ENCODE data around the gene RBP5. TPM values are rescaled to one million over a fixed set of nuclear protein-coding genes. Genes with fewer than 3 reads are reported as not detected.
A peak's percentile ranks its signal among the peaks of the same experiment; 100 is the strongest.

RBP5 gene
- total RNA-seq, 1 donor from 2014 or later: not detected

GRCh38 chr12:7146906-7147305, 18.2 kb upstream of the RBP5 start:
- Mint-ChIP-seq H3K9me3 (ENCODE audit: low read depth) (peaks cover under 1% of the 10 kb centered on the region), H3K27me3 (ENCODE audit: low read depth) (no peaks in the 10 kb centered on the region), H3K36me3 (ENCODE audit: low read depth) (peaks cover 33% of the 10 kb centered on the region), H3K4me1 (ENCODE audit: low read depth) (no peaks in the 10 kb centered on the region), H3K27ac (ENCODE audit: unreplicated experiment) (no peak overlapping the region), H3K4me3 (ENCODE audit: unreplicated experiment) (no peak overlapping the region)
- TF ChIP-seq CTCF (IDR thresholded peaks at IDR 0.05): no peak
- no peak for DNase-seq (ENCODE audit: low spot score)

GRCh38 chr12:7146228-7146627, 17.5 kb upstream of the RBP5 start:
- peak; percentile 19 for DNase-seq (ENCODE audit: low spot score)
- peaks cover 5% of the 10 kb centered on the region for H3K9me3 Mint-ChIP-seq (ENCODE audit: low read depth)
- no peaks in the 10 kb centered on the region for H3K27me3 Mint-ChIP-seq (ENCODE audit: low read depth)
- peaks cover 40% of the 10 kb centered on the region for H3K36me3 Mint-ChIP-seq (ENCODE audit: low read depth)
- H3K4me1 Mint-ChIP-seq (ENCODE audit: low read depth): no peaks in the 10 kb centered on the region
- H3K4me3 Mint-ChIP-seq (ENCODE audit: unreplicated experiment): no peak overlapping the region
- no peak for TF ChIP-seq CTCF (IDR thresholded peaks at IDR 0.05)
- H3K27ac Mint-ChIP-seq (ENCODE audit: unreplicated experiment): no peak overlapping the region

GRCh38 chr12:7145671-7146070, 17.0 kb upstream of the RBP5 start:
- H3K9me3 Mint-ChIP-seq (ENCODE audit: low read depth): peaks cover 5% of the 10 kb centered on the region
- TF ChIP-seq CTCF (IDR thresholded peaks at IDR 0.05): no peak
- H3K4me1 Mint-ChIP-seq (ENCODE audit: low read depth): no peaks in the 10 kb centered on the region
- peak; percentile 21 for DNase-seq (ENCODE audit: low spot score)
- no peaks in the 10 kb centered on the region for H3K27me3 Mint-ChIP-seq (ENCODE audit: low read depth)
- H3K36me3 Mint-ChIP-seq (ENCODE audit: low read depth): peaks cover 43% of the 10 kb centered on the region
- H3K4me3 Mint-ChIP-seq (ENCODE audit: unreplicated experiment): no peak overlapping the region
- H3K27ac Mint-ChIP-seq (ENCODE audit: unreplicated experiment): no peak overlapping the region

GRCh38 chr12:7144414-7145120, 15.9 kb upstream of the RBP5 start:
- Mint-ChIP-seq H3K27me3 (ENCODE audit: low read depth) (no peaks in the 10 kb centered on the region), H3K27ac (ENCODE audit: unreplicated experiment) (no peak overlapping the region), H3K4me1 (ENCODE audit: low read depth) (no peaks in the 10 kb centered on the region), H3K4me3 (ENCODE audit: unreplicated experiment) (no peak overlapping the region), H3K36me3 (ENCODE audit: low read depth) (peaks cover 35% of the 10 kb centered on the region), H3K9me3 (ENCODE audit: low read depth) (peaks cover 5% of the 10 kb centered on the region)
- peak; percentile 20 for DNase-seq (ENCODE audit: low spot score)
- peak; percentile 85 for TF ChIP-seq CTCF (IDR thresholded peaks at IDR 0.05)

GRCh38 chr12:7143564-7143963, 14.9 kb upstream of the RBP5 start:
- H3K4me3 Mint-ChIP-seq (ENCODE audit: unreplicated experiment): no peak overlapping the region
- H3K27ac Mint-ChIP-seq (ENCODE audit: unreplicated experiment): no peak overlapping the region
- no peaks in the 10 kb centered on the region for H3K27me3 Mint-ChIP-seq (ENCODE audit: low read depth)
- no peaks in the 10 kb centered on the region for H3K4me1 Mint-ChIP-seq (ENCODE audit: low read depth)
- peaks cover 32% of the 10 kb centered on the region for H3K36me3 Mint-ChIP-seq (ENCODE audit: low read depth)
- no peak for DNase-seq (ENCODE audit: low spot score)
- H3K9me3 Mint-ChIP-seq (ENCODE audit: low read depth): peaks cover 5% of the 10 kb centered on the region
- TF ChIP-seq CTCF (IDR thresholded peaks at IDR 0.05): no peak
